K562 (cell line): ENCODE data around the gene SEC22A. TPM values are rescaled to one million over a fixed set of nuclear protein-coding genes. Genes with fewer than 3 reads are reported as not detected.

ENCODE experiments used
- ATAC-seq: fragments of 200-7000 bp; cut with Tn5 transposase; 3 replicates; pipeline ENCODE4 v1.9.1; 2020; ENCODE audit warnings: moderate library complexity
- BruUV-seq: library from RNA; stranded (reverse); fragments of 400-500 nt; replicated peaks from 2 replicates; lab custom pipeline; 2021; lab: Mats Ljungman, UMichigan
- CTCF ChIA-PET: fragments of 300-600 bp; formaldehyde crosslinking; extraction: SDS; loops from one replicate; lab custom pipeline; 2021; ENCODE audit warnings: low intra/inter-chr PET ratio; lab: Yijun Ruan, JAX
- POLR2A ChIA-PET: fragments of 300-600, 350-650 bp; sonication (Branson Sonifier 250); formaldehyde crosslinking; extraction: SDS; loops from one replicate; lab custom pipeline; 2021; ENCODE audit warnings: antibody characterized with exemption, inconsistent platforms; lab: Yijun Ruan, JAX
- DNase-seq, 4 experiments: peaks; one replicate each; pipeline versions ENCODE4 v3.0.0 to v3.0.0-alpha.2; 2011 to 2018; ENCODE audit warnings: low spot score in 3 of 4, mixed read lengths in 3 of 4; ENCODE audit errors: extremely low read depth in 1 of 4
- FAIRE-seq: peaks from 2 replicates; lab custom pipeline; 2011; peaks lifted over from hg19 to GRCh38; lab: Jason Lieb, UNC
- H2AFZ ChIP-seq: 2 replicates; pipeline ENCODE4 v1.6.0; 2011; ENCODE audit warnings: low read depth, low read length, control low read depth, inconsistent platforms
- H3K27ac ChIP-seq: fragments of 200-600 bp; 3 replicates; pipeline ENCODE4 v1.8.0; 2011; ENCODE audit warnings: low read depth, mild to moderate bottlenecking, control low read depth, inconsistent platforms, low read length, moderate library complexity, mixed read lengths; ENCODE audit errors: extremely low read depth
- H3K27me3 ChIP-seq, 2 experiments: fragments of 300-600 bp in 1 of 2; 2 replicates in 1 of 2; 3 replicates in 1 of 2; pipeline versions ENCODE4 v1.6.0 to v1.8.0; 2011; ENCODE audit warnings: inconsistent platforms in 2 of 2, low read length in 2 of 2, mild to moderate bottlenecking in 1 of 2, mixed read lengths in 1 of 2, moderate library complexity in 1 of 2; ENCODE audit not compliant: control insufficient read depth in 2 of 2, insufficient read depth in 2 of 2
- H3K36me3 ChIP-seq: fragments of 300-600 bp; 3 replicates; pipeline ENCODE4 v1.8.0; 2011; ENCODE audit warnings: mild to moderate bottlenecking, low read length, inconsistent platforms; ENCODE audit not compliant: control insufficient read depth, insufficient read depth
- H3K4me1 ChIP-seq, 2 experiments: fragments of 200-600 bp in 1 of 2; replicated peaks in 1 of 2; 2 replicates in 1 of 2; 3 replicates in 1 of 2; pipeline versions ENCODE4 v1.5.1 to v1.8.0; 2011; ENCODE audit warnings: inconsistent platforms in 2 of 2, low read length in 2 of 2, mild to moderate bottlenecking in 1 of 2, mixed read lengths in 1 of 2, moderate library complexity in 1 of 2; ENCODE audit not compliant: control insufficient read depth in 2 of 2, insufficient read depth in 2 of 2
- H3K4me2 ChIP-seq: 2 replicates; pipeline ENCODE4 v1.6.1; 2011; ENCODE audit warnings: low read length, control low read depth, inconsistent platforms, mixed read lengths; ENCODE audit not compliant: insufficient read depth
- H3K4me3 ChIP-seq: fragments of 200-600 bp; sonication (generic), shearing (Covaris generic); 2 replicates; pipeline ENCODE4 v1.5.1; 2016; ENCODE audit warnings: control low read depth, inconsistent platforms
- H3K79me2 ChIP-seq: fragments of 200-600 bp; 3 replicates; pipeline ENCODE4 v1.8.0; 2011; ENCODE audit warnings: low read length, inconsistent platforms; ENCODE audit not compliant: control insufficient read depth, insufficient read depth
- H3K9ac ChIP-seq, 2 experiments: 2 replicates each; pipeline versions ENCODE4 v1.6.0 to v1.6.1; 2011; ENCODE audit warnings: low read depth in 2 of 2, low read length in 2 of 2, control low read depth in 1 of 2, inconsistent platforms in 1 of 2, mild to moderate bottlenecking in 1 of 2, mixed read lengths in 1 of 2; ENCODE audit not compliant: insufficient read depth in 1 of 2
- H3K9me1 ChIP-seq: one replicate; pipeline ENCODE4 v1.6.0; 2011; ENCODE audit warnings: inconsistent platforms, mild to moderate bottlenecking, low read length, moderate library complexity; ENCODE audit not compliant: control insufficient read depth, insufficient read depth
- H3K9me3 ChIP-seq: replicated peaks from 2 replicates; pipeline ENCODE4 v1.5.1; 2011; ENCODE audit warnings: low read depth, low read length, inconsistent platforms; ENCODE audit not compliant: control insufficient read depth, insufficient read depth
- H4K20me1 ChIP-seq: replicated peaks from 2 replicates; pipeline ENCODE4 v1.6.1; 2011; ENCODE audit warnings: low read length, inconsistent platforms, mixed read lengths; ENCODE audit not compliant: control insufficient read depth, insufficient read depth
- ARID1B ChIP-seq: fragments of 450-650 bp; IDR thresholded peaks from 2 replicates; pipeline ENCODE4 v1.6.1; 2016; ENCODE audit warnings: antibody characterized with exemption, mild to moderate bottlenecking, inconsistent platforms
- CHCHD3 ChIP-seq: fragments of 250-450 bp; sonication (Bioruptor Pico); IDR thresholded peaks from 2 replicates; pipeline ENCODE4 v2.1.2; 2022; ENCODE audit warnings: mild to moderate bottlenecking
- MXI1 ChIP-seq: IDR thresholded peaks from 2 replicates; pipeline ENCODE4 v1.6.1; 2011; ENCODE audit warnings: low read depth, mild to moderate bottlenecking, improper control_type of control experiment, low read length
- NCOA4 ChIP-seq: fragments of 450-650 bp; IDR thresholded peaks from 2 replicates; pipeline ENCODE4 v1.6.1; 2018; ENCODE audit warnings: mild to moderate bottlenecking; ENCODE audit not compliant: partially characterized antibody
- NR1H2 ChIP-seq: sonication (generic); formaldehyde crosslinking; IDR thresholded peaks from 2 replicates; pipeline ENCODE4 v1.4.0; 2020; ENCODE audit warnings: mild to moderate bottlenecking, missing genetic modification reagents
- SREBF2 ChIP-seq: sonication (generic); formaldehyde crosslinking; IDR thresholded peaks from 2 replicates; pipeline ENCODE4 v1.4.0; 2020; ENCODE audit warnings: mild to moderate bottlenecking, missing genetic modification reagents
- TAF15 ChIP-seq: fragments of 200-400 bp; formaldehyde crosslinking; IDR thresholded peaks from 2 replicates; pipeline ENCODE4 v1.6.1; 2017; ENCODE audit warnings: mild to moderate bottlenecking, low read depth, low read length, moderate library complexity
- ZC3H11A ChIP-seq: IDR thresholded peaks from 2 replicates; pipeline ENCODE4 v1.6.1; 2012; ENCODE audit warnings: low read depth, low read length, improper control_type of control experiment
- ZKSCAN8 ChIP-seq: fragments of 200-800 bp; sonication (Bioruptor generic); IDR thresholded peaks from 2 replicates; pipeline ENCODE4 v1.6.1; 2016; ENCODE audit warnings: missing genetic modification characterization, missing compliant biosample characterization
- ZNF217 ChIP-seq: sonication (generic); formaldehyde crosslinking; IDR thresholded peaks from 2 replicates; pipeline ENCODE4 v1.8.0; 2022; ENCODE audit warnings: mild to moderate bottlenecking, missing genetic modification reagents
- ZNF324 ChIP-seq: fragments of 250-450 bp; sonication (Bioruptor Pico); IDR thresholded peaks from 2 replicates; pipeline ENCODE4 v1.4.0; 2020; ENCODE audit warnings: mild to moderate bottlenecking
- ZNF699 ChIP-seq: fragments of 250-450 bp; sonication (Bioruptor Pico); IDR thresholded peaks from 2 replicates; pipeline ENCODE4 v1.8.0; 2021; ENCODE audit warnings: mild to moderate bottlenecking, moderate library complexity; ENCODE audit not compliant: insufficient replicate concordance
- whole genome bisulfite sequencing: fragments of 100-300 bp; shearing (Covaris generic); methylation state at CpG from one replicate; pipeline ENCODE4 v1.1.6; 2016; ENCODE audit warnings: low coverage, mixed read lengths; ENCODE audit not compliant: insufficient coverage; ENCODE audit errors: missing lambda C conversion rate; 5-methylcytosine and 5-hydroxymethylcytosine counted together
- in situ Hi-C: fragments of 300-500 bp; cut with MboI; formaldehyde crosslinking; loops from 4 replicates; pipeline ENCODE4 v1.15.0; 2018; ENCODE audit warnings: inconsistent platforms, mixed read lengths
- intact Hi-C: fragments of 100-400 bp; cut with micrococcal nuclease; formaldehyde crosslinking; loops from 2 replicates; pipeline ENCODE4 v1.14.2; 2022
- polyA plus RNA-seq, 8 experiments: library from polyadenylated mRNA; depleted of rRNA in 4 of 8; stranded (reverse) in 5 of 8; unstranded in 3 of 8; fragments of >200 nt; fragmentation: Nextera tagmentation in 2 of 8; fragmentation: Illumina TruSeq in 1 of 8; extraction: Ambion mirVana in 2 of 8; extraction: Trizol in 1 of 8; gene quantifications; 2 replicates each; pipeline versions ENCODE4 v1.2.1 to v1.2.3, GENCODE V29; 2011 to 2014; ENCODE audit warnings: inconsistent platforms in 1 of 8, missing spikeins in 1 of 8
- total RNA-seq, 7 experiments: library from RNA; depleted of rRNA in 6 of 7; stranded (reverse); fragments of >200 nt in 6 of 7; fragmentation: Illumina TruSeq in 2 of 7; extraction: Trizol in 2 of 7; gene quantifications; 2 replicates each; pipeline versions ENCODE4 v1.2.1 to v1.2.3, GENCODE V29; 2011 to 2021; ENCODE audit warnings: low replicate concordance in 1 of 7
- TF ChIP-seq, protein P1 (sequence below), 2 experiments: fragments of 450-650 bp in 1 of 2; sonication (generic) in 1 of 2; formaldehyde crosslinking in 1 of 2; IDR thresholded peaks in 1 of 2; conservative IDR thresholded peaks in 1 of 2; 2 replicates each; pipeline versions ENCODE4 v1.6.1 to v1.8.1; 2016 to 2023; ENCODE audit warnings: mild to moderate bottlenecking in 2 of 2, moderate library complexity in 2 of 2, inconsistent platforms in 1 of 2, missing genetic modification reagents in 1 of 2

Gene SEC22A
- total and polyA plus RNA-seq, 9 of the 15 experiments (the other 6 are each of a cell fraction or from before 2014, with no cell fraction given): 7.9 to 44.5 (median 20.5) TPM

- TF ChIP-seq, protein P1, sequence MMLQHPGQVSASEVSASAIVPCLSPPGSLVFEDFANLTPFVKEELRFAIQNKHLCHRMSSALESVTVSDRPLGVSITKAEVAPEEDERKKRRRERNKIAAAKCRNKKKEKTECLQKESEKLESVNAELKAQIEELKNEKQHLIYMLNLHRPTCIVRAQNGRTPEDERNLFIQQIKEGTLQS (IDR thresholded peaks at IDR 0.05): no peak
- TF ChIP-seq, protein P1 (CRISPR knock-in tag; conservative IDR thresholded peaks at IDR 0.05): no peak
- TF ChIP-seq SREBF2 (no peak), ZKSCAN8 (CRISPR knock-in tag) (no peak), ZNF324 (CRISPR knock-in tag) (no peak), CHCHD3 (CRISPR knock-in tag) (no peak), ARID1B (no peak)
Measured at GRCh38 chr3:123287962-123288302, 86.2 kb downstream of the SEC22A start (continued).

GRCh38 chr3:123289391-123290106 is 87.8 kb downstream of the SEC22A start:
- no TSS peak for BruUV-seq
- Histone ChIP-seq H3K27ac (no peak overlapping the region), H3K27me3 (peaks cover 0 to 58% of the 10 kb centered on the region in 2 experiments; a peak in 3 of 5 replicates), H4K20me1 (peaks cover 9% of the 10 kb centered on the region; the same call in 1 of the 2 replicates), H3K4me2 (no peak overlapping the region), H3K4me3 (no peak overlapping the region), H3K4me1 (no peaks in the 10 kb centered on the region; a peak in 1 of 5 replicates), H3K9me3 (no peaks in the 10 kb centered on the region), H2AFZ (no peak overlapping the region), H3K9ac (no peak overlapping the region), H3K36me3 (no peaks in the 10 kb centered on the region), H3K9me1 (no peaks in the 10 kb centered on the region), H3K79me2 (no peaks in the 10 kb centered on the region)
- POLR2A ChIA-PET: no interaction called here
- in situ Hi-C loops: no loop called here
- CTCF ChIA-PET: no interaction called here
- WGBS: 6% methylated on average over 15 of the region's 20 CpGs
- DNase-seq: no peak
- FAIRE-seq: no peak
- ATAC-seq: no peak
- intact Hi-C loops: no loop called here
- TF ChIP-seq TAF15 (no peak), MXI1 (no peak), ZC3H11A (no peak), NR1H2 (CRISPR knock-in tag) (no peak), ZNF699 (CRISPR knock-in tag) (no peak), NCOA4 (no peak), ZNF217 (no peak)
